GM19395 (cell line): ENCODE results near the gene TCHH.
"Not testable (repeated sequence)": the region's sequence is repeated elsewhere in the genome, so short reads cannot be mapped to it uniquely, and the experiment has no call there.

Experiments used
- ATAC-seq: cut with Tn5 transposase; IDR thresholded peaks from one replicate; pipeline ENCODE4 v1.9.1; 2021; ENCODE audit warnings: mild to moderate bottlenecking, moderate library complexity; ENCODE audit not compliant: unreplicated experiment

TCHH gene

DNA sequence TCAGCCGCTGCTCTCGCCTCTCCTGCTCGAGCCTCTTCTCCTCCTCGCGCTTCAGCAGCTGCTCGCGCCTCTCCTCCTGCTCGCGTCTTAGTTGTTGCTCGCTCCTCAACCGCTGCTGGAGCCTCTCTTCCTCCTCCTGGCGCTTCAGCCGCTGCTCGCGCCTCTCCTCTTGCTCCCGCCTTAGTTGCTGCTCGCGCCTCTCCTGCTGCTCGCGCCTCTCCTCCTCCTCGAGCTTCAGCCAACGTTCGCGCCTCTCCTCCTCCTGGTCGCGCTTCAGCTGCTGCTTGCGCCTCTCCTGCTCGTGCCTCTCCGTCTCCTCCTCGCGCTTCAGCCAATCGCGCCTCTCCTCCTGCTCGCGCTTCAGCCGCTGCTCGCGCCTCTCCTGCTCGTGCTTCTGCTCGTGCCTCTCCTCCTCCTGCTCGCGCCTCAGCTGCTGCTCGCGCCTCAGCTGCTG lies 3.7 kb downstream of the TCHH start:
- ATAC-seq = no peak

DNA sequence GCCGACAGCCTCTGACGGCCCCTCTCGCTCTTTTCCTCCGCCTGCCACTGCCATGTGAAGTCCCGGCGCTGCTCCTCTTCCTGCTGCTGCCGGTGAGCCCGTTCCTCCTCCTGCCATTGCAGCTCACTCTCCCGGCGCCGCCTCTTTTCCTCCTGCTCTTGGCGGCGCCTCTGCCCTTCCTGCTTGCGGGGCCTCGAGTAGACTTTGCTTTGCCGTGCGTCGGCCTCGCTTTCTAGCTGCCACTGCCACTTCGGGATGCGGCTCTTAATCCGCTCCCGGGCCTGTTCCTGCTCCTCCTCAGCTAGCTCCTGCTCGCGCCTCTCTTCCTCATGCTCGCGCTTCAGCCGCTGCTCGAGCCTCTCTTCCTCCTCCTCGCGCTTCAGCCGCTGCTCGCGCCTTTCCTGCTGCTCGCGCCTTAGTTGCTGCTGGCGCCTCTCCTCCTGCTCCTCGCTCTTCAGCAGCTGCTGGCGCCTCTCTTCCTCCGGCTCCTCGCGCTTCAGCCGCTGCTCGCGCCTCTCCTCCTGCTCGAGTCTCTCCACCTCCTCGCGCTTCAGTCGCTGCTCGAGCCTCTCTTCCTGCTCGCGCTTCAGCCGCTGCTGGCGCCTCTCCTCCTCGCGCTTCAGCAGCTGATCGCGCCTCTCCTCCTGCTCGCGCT lies 4.3 kb downstream of the TCHH start:
- ATAC-seq = no peak

DNA sequence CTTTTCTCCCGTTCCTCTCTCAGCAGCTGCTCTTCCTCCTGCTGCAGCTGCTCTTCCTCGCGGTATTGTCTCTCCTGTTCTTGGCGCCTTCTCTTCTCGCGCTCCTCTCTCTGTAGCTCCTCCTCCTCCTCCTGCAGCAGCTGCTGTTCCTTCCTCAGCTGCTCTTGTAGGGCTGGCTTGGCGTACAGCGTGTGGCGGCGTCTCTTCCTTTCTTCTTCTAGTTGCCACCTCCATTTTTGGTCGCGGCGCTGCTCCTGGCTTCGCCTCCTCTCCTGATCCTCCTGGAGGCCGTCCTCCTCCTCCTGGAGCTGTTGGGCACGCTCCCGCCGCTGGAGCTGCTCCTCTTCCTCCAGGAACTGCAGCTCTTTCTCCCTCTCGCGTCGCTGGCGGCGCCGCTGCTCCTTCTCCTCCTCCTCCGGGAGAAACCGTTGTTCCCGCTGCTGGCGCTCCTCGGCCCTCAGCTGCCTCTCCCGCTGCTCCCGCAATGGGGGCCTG lies 4.8 kb downstream of the TCHH start:
- no peak for ATAC-seq

DNA sequence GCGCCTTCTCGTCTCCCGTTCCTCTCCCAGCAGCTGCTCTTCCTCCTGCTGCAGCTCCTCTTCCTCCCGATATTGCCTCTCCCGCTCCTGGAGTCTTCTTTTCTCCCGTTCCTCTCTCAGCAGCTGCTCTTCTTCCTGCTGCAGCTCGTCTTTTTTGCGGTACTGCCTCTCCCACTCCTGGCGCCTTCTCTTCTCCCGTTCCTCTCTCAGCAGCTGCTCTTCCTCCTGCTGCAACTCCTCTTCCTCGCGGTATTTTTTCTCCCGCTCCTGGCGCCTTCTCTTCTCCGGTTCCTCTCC lies 5.3 kb downstream of the TCHH start:
- no peak for ATAC-seq

DNA sequence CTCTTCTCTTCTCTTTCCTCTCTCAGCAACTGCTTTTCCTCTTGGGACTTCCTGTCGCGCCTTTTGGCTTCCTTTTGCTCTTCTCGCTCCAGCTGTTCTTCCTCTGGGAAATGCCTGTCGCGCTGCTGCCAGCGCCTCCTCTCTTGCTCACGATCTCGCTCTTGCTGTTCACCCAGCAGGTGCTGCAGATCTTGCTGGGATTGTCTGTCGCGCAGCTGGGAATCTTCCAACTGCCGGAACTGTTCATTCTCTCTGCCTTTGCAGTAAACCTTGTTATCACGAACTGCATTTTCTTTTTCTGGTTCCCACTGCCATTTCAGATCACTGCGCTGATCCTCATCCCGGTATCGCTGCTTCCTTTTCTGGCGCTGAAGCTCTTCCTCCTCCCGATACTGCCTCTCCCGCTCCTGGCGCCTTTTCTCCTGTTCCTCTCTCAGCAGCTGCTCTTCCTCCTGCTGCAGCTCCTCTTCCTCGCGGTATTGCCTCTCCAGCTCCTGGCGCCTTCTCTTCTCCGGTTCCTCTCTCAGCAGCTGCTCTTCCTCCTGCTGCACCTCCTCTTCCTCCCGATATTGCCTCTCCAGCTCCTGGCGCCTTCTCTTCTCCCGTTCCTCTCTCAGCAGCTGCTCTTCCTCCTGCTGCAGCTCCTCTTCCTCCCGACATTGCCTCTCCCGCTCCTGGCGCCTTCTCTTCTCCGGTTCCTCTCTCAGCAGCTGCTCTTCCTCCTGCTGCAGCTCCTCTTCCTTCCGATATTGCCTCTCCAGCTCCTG lies 5.8 kb downstream of the TCHH start:
- ATAC-seq = no peak

DNA sequence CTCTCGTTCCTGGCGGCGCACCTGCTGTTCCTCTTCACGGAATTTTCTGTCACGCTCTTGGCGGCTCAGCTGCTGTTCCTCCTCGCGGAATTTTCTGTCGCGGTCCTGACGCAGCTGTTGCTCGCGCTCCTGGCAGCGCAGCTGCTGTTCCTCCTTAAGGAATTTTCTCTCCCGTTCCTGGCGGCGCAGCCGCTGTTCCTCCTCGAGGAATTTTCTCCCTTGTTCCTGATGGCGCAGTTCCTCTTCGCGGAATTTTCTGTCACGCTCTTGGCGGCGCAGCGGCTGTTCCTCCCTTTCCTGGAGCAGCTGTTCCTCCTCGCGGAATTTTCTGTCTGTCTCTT lies 6.4 kb downstream of the TCHH start:
- ATAC-seq = no peak

DNA sequence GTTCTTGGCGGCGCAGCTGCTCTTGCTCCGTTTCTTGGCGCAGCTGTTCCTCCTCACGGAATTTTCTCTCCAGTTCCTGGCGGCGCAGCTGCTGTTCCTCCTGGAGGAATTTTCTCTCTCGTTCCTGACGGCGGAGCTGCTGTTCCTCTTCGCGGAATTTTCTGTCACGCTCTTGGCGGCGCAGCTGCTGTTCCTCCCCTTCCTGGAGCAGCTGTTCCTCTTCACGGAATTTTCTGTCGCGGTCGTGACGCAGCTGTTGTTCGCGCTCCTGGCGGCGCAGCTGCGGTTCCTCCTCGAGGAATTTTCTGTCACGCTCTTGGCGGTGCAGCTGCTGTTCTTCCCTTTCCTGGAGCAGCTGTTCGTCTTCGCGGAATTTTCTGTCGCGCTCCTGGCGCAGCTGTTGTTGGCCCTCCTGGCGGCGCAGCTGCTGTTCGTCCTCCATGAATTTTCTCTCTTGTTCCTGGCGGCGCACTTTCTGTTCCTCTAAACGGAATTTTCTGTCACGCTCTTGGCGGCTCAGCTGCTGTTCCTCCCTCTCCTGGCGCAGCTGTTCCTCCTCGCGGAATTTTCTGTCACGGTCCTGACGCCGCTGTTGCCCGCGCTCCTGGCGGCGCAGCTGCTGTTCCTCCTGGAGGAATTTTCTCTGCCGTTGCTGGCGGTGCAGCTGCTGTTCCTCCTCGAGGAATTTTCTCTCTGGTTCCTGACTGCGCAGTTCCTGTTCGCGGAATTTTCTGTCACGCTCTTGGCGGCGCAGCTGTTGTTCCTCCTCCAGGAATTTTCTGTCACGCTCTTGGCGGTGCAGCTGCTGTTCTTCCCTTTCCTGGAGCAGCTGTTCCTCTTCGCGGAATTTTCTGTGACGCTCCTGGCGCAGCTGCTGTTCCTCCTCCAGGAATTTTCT lies 7.0 kb downstream of the TCHH start:
- ATAC-seq = no peak

DNA sequence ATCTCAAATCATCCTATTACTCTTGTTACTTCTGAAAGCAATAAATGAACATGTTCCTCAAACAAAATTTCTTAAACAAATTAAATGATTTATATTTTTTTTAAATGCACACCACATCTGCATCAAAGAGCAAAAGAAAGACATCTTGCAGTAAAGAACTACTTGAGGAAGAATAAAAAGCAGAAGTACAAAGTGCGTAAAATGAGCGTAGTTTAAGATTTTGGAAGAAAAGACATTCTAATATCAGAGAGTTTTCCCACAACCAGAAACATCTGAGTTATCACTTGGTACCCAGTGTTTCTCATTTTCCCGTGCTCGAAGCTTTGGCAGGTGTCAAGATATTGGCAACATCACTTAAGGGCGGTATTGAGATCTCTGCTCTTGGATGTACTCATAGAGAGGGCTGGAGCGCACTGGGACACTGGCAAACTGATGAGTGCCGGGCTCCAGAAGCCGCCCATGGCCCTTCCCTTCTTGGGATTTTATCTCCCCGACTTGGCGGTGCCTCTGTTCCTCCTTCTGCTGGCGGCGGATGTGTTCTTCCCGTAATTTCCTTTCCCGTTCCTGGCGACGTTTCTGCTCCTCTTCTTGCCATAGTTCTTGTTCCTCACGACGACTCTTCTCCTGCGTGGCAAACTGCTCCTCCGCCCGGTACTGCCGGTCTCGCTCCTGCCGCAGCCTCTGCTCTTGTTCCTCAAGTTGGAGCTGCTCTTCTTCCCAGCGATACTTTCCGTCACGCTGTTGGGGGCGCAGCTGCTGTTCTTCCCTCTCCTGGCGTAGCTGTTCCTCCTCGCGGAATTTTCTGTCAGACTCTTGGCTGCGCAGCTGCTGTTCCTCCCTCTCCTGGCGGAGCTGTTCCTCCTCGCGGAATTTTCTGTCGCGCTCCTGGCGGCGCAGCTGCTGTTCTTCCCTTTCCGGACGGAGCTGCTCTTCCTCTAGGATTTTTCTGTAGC lies 7.9 kb downstream of the TCHH start:
- ATAC-seq = no peak

DNA sequence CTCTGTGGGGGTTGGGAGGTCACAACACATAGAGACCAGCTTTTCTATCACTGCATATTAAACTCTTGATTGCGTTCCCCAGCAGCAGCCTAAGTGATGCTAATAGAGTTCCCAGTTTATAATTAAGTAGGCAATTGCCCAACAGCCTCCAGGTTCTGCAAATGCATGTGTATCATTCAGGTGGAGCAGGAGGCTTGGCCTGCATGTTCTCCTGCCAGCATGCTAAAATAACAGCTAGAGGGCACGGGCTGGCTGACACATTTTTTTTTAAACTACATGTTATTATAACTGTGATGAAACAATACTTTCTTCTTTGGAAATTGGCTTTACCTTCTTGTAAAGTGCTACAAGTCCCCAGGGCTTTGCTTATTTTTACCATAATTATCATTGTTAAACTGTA lies 10.4 kb downstream of the TCHH start:
- no peak for ATAC-seq

DNA sequence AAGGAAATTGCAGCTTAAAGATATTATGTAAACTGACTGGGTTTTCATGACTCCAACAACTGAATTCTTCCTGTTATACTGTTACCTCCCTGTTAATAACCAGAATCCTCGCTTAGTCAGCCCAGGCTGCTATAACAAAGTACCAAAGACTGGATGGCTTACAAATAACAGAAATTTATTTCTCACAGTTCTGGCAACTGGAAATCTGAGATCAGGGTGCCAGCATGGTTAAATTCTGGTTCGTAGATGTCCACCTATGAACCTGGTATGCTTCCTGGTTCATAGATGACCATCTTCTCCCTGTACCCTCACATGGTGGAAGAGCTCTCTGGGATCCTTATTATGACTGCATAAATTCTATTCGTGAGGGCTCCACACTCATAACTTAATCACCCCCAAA lies 18.3 kb downstream of the TCHH start:
- no peak for ATAC-seq

DNA sequence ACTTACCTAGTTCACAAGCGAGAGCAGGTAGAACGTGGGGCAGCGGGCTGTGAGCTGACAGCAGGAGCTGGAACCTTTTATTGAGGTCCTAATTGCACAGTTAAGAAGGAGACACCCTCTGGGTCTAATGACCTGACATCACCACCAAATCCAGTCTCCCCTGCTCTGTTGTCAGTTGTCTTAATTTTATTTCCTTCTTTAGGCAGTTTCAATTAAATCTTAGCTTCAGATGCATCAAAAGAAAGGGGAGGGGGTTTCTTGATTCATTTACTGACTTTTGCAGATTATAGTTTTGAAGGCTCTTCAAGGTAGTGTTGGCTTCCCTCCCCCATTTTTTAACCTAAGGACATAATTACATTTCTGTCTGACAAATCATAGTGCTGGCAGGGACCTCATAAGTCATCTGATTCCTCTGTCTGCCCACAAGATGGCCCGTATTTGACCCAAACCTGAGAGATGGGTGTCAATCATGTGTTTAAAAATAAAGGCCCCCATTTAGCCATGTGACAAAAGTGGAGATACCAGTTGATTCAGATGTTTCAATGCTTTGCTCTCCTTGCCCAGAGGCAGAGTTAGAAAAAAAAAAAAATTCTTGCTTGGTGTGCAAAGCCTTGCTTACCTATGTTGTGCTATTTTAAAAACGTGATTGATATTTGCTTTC lies 26.1 kb downstream of the TCHH start, which contains the start of gene TCHHL1:
Gene TCHHL1, minus strand, starts transcription at position 51 of the 661 bp plus-strand sequence. CDS start 921 bp downstream, outside the sequence.
- ATAC-seq = no peak

DNA sequence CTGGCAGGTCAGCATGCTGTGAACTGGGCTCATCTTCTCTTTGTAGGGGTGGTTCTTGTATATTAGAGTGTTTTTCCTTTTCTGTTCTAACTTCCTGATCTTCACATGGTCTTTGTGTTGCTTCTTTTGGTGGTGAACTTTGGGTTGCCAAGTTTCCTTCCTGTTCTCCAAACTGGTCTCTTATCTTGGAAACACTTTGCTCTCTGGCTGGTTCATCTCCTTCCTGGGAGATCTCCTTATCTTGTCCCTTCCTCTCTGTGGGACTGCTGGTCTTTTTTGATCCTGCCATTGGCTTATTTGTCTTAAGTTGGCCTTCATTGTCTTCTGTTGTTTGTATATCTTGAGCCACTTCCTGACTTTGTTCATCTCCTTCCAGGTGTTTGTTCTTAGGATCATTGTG lies 28.5 kb downstream of the TCHH start:
- no peak for ATAC-seq

DNA sequence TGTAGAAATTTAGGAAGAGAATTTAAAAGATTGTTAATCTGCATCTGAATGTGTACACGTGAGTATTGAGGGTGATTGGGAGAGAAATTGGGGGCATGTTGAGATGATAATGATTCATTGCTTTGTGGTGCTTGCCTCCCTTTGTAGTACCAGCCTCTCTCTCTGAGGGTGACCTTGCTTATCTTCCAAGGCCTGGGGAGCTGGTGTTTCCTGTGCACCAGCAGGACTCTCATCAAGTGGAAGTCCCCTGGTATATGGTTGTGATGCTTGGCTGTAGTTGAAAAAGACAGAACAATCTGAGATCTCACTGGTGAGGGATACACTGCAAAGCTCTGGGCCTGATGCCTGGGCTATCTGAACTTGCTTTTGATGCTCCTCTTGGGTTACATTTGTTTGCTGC lies 30.4 kb downstream of the TCHH start:
- ATAC-seq = no peak

DNA sequence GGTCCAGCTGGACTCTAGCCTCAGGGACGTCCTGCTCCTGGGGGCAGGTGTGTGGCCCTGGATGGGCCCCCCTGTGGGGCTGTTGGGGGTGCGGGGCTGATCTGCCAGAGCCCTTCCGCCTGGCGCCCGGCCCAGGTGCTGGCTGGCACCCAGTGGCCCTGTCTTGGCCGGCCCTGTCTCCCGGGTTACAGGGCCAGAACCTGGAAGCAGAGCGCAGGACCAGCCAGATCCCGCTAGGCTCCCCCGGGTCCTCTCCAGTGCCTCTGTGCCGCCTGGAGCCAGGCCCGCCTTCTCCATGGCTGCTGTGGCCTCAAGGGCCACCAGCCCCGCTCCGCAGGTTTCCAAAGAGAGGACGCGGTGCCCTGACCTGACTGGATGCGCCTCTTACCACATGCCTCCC lies 34.2 kb downstream of the TCHH start:
- ATAC-seq = not testable (repeated sequence)

DNA sequence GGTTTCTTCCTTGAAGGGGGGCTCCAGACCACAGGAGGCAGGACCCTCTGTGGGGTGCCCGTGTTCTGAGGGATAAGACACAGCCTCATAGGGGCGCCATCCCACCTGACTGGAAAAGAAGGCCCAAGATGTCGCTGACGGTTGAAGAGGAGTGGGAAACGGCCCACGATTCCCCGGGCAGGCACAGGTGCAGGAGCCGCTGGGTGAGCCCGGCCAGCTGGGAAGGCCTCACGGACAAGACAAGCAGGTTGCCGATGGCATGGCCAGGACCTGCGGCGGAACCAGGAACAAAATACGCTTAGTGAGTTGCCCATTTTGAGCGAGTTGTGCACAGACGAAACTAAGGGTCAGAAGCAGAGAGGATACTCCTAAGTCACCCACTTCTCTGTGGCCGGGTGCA lies 34.8 kb downstream of the TCHH start:
- not testable (repeated sequence) for ATAC-seq

DNA sequence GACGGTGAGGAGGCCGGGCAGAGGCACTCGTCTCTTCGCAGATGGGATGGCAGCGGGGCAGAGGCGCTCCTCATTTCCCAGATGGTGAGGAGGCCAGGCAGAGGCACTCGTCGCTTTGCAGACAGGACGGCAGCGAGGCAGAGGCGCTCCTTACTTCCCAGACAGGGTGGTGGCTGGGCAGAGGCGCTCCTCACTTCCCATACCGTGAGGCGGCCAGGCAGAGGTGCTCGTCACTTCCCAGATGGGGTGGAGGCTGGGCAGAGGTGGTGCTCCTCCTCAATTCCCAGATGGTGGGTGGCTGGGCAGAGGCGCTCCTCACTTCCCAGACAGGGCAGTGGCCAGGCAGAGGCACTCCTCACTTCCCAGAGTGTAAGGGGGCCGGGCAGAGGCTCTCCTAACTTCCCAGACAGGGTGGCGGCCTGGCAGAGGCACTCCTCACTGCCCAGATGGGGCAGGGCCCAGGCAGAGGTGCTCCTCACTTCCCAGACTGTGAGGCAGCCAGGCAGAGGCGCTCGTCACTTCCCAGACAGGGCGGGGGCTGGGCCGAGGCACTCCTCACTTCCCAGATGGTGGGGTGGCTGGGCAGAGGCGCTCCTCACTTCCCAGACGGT lies 36.3 kb downstream of the TCHH start:
- no peak for ATAC-seq

DNA sequence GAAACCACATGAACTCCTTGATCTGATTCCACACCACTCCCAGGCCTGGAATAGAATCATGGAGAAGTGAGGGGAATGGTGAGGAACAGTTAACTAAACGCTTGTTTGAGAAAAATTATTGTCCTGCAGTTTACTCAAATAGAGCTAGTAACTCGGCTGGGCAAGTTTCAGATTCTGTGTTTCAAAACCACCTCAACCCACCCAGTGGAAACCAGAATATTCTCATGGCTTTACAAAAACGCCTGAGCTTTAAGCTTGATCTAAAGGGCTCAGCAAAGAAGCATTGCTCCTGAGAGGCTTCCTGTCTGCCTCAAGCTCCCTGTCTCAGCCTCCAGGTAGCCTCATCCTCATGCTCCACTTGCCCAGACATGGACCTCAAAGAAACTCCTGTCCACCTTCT lies 42.9 kb downstream of the TCHH start:
- no peak for ATAC-seq

DNA sequence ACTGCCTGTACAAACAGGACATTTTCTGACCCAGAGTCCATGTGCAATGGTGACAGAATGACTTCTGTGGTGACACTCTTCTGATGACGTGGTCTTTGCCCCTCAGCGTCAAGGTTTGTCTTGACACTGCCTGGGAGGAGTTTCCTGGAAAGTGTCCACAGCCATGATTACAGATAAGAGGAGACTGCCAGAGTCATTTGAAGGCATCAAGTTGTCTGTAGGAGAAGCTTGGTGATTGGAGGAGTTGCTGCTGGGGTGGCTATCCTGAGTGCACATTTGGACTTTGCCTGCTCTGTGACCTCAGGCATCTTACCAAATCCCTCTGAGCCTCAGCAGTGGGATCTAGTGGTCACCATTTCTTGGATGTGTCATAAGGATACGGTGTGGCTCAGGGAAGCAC lies 44.1 kb downstream of the TCHH start:
- no peak for ATAC-seq

DNA sequence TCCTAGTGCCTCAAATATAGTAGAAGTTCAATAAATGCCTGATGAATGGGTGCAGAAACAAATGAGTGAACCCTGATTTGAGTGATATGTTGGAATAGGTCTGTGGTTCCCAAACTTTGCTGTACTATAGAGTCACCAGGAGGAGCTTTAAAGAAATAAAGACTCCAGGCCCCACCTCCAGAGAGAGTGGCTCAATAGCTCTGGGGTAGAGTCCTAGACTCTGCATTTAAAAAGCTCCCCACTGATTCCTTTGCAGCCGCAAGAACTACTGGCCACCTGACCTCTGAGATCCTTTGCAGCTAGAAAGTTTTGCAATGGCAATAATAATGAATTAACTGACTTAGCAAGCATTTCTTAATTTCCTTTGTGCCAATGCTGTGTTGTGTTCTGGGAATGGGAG lies 47.3 kb downstream of the TCHH start:
- ATAC-seq = no peak

DNA sequence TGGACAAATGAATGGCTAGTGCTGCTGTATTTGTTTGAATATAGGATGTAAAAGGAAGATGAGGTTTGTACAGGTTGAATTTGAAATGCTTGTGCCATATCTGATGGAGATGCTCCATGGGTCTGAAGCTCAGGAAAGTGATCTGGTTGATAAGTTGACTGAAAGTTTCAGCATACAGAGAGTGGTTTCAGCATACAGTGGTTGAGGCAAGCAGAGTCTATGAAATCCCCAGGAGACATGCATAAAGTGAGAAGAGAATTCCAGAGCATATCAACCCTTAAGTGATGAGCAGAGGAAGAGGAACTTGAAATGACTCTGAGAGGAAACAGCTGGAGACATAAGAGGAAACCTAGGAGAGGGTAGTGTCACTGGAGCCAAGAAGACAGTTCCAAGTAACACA lies 48.1 kb downstream of the TCHH start:
- ATAC-seq = no peak
